ENCODE measurements around the gene PRKCE.

DNA sequence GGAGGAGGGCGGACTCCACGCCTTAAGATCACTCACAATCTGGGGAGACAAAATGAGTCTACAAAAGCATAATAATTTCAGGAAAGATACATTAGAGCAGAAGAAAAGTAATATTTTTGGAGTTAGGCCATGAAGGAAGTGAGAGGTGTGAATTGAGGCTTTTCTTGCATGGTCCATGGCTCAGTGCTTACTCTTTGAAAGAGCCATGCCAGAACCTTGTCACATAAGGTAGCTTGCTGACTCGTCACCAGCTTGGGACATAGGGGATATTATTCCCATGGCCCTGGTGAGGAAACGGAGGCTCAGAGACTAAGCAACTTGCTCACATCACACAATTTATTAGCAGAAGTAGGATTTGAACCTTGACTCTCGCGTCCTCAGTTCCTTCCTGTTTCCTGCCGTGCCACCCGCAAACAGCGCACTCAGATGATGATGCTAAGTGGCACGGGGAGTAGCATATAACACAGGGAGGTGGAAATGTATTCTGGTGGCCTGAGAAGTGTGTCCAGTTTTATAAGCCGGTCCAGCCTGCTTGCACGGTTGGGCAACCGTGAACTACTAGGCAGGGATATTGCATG, 333.5 kb downstream of the PRKCE start:
- TF ChIP-seq, protein P1, sequence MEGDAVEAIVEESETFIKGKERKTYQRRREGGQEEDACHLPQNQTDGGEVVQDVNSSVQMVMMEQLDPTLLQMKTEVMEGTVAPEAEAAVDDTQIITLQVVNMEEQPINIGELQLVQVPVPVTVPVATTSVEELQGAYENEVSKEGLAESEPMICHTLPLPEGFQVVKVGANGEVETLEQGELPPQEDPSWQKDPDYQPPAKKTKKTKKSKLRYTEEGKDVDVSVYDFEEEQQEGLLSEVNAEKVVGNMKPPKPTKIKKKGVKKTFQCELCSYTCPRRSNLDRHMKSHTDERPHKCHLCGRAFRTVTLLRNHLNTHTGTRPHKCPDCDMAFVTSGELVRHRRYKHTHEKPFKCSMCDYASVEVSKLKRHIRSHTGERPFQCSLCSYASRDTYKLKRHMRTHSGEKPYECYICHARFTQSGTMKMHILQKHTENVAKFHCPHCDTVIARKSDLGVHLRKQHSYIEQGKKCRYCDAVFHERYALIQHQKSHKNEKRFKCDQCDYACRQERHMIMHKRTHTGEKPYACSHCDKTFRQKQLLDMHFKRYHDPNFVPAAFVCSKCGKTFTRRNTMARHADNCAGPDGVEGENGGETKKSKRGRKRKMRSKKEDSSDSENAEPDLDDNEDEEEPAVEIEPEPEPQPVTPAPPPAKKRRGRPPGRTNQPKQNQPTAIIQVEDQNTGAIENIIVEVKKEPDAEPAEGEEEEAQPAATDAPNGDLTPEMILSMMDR (IDR thresholded peaks at IDR 0.05) = no peak
- TF ChIP-seq POLR2A (IDR thresholded peaks at IDR 0.05) = no peak
